NCI-H526 (cell line): Measurements from ENCODE around the gene MAP1LC3B.

Experiments
- DNase-seq, 2 experiments: peaks; one replicate each; lab custom pipeline; 2025; lab: John Stamatoyannopoulos, UW

MAP1LC3B gene

GRCh38 chr16:87432330-87432915 is 40.3 kb downstream of the MAP1LC3B start:
- no peak for DNase-seq

- no peak for DNase-seq
These were observed 42.1 kb downstream of the MAP1LC3B start for GRCh38 chr16:87434146-87434667.

GRCh38 chr16:87435372-87436224 is 43.5 kb downstream of the MAP1LC3B start:
- no peak for DNase-seq

GRCh38 chr16:87436225-87437172 is 44.4 kb downstream of the MAP1LC3B start:
- DNase-seq, result no peak

GRCh38 chr16:87437327-87437726 is 45.2 kb downstream of the MAP1LC3B start:
- no peak for DNase-seq

GRCh38 chr16:87437911-87438610 is 45.9 kb downstream of the MAP1LC3B start:
- DNase-seq, result no peak

GRCh38 chr16:87438611-87438985 is 46.5 kb downstream of the MAP1LC3B start:
- no peak for DNase-seq

GRCh38 chr16:87439926-87440325 is 47.8 kb downstream of the MAP1LC3B start:
- no peak for DNase-seq

- no peak for DNase-seq
These were observed 49.9 kb downstream of the MAP1LC3B start for GRCh38 chr16:87441886-87442580.

- no peak for DNase-seq
These were observed 50.4 kb downstream of the MAP1LC3B start for GRCh38 chr16:87442581-87442966.

GRCh38 chr16:87443016-87443415 is 50.9 kb downstream of the MAP1LC3B start:
- no peak for DNase-seq

- DNase-seq, result no peak
These were observed 51.8 kb downstream of the MAP1LC3B start for GRCh38 chr16:87443964-87444363.

- no peak for DNase-seq
These were observed 53.4 kb downstream of the MAP1LC3B start for GRCh38 chr16:87445486-87445885.

GRCh38 chr16:87446479-87446878 is 54.3 kb downstream of the MAP1LC3B start:
- DNase-seq, result no peak

GRCh38 chr16:87447323-87447722 is 55.2 kb downstream of the MAP1LC3B start:
- no peak for DNase-seq

GRCh38 chr16:87448866-87449265 is 56.7 kb downstream of the MAP1LC3B start:
- no peak for DNase-seq

GRCh38 chr16:87451563-87452210 is 59.6 kb downstream of the MAP1LC3B start:
- no peak for DNase-seq

GRCh38 chr16:87453326-87453725 is 61.2 kb downstream of the MAP1LC3B start:
- no peak for DNase-seq
